PC-3 (cell line): ENCODE results near the gene FXR2.

ENCODE experiments used
- EZH2 ChIP-seq: fragments of 300-600 bp; sonication (generic); IDR thresholded peaks from one replicate; pipeline ENCODE4 v1.6.1; 2017; ENCODE audit warnings: antibody characterized with exemption, mild to moderate bottlenecking, low read length; ENCODE audit not compliant: unreplicated experiment
- EZH2phosphoT487 ChIP-seq: fragments of 300-600 bp; sonication (generic); IDR thresholded peaks from 2 replicates; pipeline ENCODE4 v1.6.1; 2018; ENCODE audit warnings: mild to moderate bottlenecking, antibody characterized with exemption, low read length, borderline replicate concordance
- TF ChIP-seq, protein P1 (sequence below): fragments of 300-600 bp; sonication (generic); conservative IDR thresholded peaks from 2 replicates; pipeline ENCODE4 v1.5.1; 2017; ENCODE audit warnings: antibody characterized with exemption, low read depth, mild to moderate bottlenecking, low read length

DNA sequence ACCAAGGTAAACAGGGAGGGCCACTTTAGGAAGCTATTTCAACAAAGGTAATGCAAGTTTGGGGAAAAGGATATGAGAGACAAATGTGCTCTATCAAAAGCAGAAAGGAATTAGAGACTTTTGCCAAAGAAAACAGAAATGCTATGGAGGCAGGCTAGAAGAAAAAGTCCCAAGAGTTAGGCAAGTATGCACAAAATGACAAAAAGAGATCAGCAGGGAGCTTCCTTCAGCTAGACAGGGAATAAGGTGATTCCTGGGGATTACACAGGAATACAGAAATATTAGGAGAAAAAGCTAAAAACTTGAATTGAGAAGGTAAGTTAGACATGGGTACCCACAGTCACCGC is 2.4 kb downstream of the FXR2 start:
- TF ChIP-seq, protein P1, sequence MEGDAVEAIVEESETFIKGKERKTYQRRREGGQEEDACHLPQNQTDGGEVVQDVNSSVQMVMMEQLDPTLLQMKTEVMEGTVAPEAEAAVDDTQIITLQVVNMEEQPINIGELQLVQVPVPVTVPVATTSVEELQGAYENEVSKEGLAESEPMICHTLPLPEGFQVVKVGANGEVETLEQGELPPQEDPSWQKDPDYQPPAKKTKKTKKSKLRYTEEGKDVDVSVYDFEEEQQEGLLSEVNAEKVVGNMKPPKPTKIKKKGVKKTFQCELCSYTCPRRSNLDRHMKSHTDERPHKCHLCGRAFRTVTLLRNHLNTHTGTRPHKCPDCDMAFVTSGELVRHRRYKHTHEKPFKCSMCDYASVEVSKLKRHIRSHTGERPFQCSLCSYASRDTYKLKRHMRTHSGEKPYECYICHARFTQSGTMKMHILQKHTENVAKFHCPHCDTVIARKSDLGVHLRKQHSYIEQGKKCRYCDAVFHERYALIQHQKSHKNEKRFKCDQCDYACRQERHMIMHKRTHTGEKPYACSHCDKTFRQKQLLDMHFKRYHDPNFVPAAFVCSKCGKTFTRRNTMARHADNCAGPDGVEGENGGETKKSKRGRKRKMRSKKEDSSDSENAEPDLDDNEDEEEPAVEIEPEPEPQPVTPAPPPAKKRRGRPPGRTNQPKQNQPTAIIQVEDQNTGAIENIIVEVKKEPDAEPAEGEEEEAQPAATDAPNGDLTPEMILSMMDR, result no peak
- no peak for TF ChIP-seq EZH2
- no peak for TF ChIP-seq EZH2phosphoT487
